Astrocyte (in vitro differentiated cells and primary cell): Measurements from ENCODE around the gene INPP4B. TPM values are rescaled to one million over a fixed set of nuclear protein-coding genes. Genes with fewer than 3 reads are reported as not detected.

Experiments used
- DNase-seq: peaks from one replicate; pipeline ENCODE4 v3.0.0-alpha.2; 2010; ENCODE audit warnings: low read depth
- FAIRE-seq: peaks from 2 replicates; lab custom pipeline; 2011; peaks lifted over from hg19 to GRCh38; lab: Jason Lieb, UNC
- H2AFZ ChIP-seq: 2 replicates; pipeline ENCODE4 v1.6.0; 2012; ENCODE audit warnings: low read depth, low read length, inconsistent platforms
- H3K27ac ChIP-seq: 2 replicates; pipeline ENCODE4 v1.5.1; 2011; ENCODE audit warnings: low read depth, low read length, inconsistent platforms
- H3K27me3 ChIP-seq: 2 replicates; pipeline ENCODE4 v1.6.0; 2011; ENCODE audit warnings: low read length, inconsistent platforms; ENCODE audit not compliant: insufficient read depth
- H3K36me3 ChIP-seq: 2 replicates; pipeline ENCODE4 v1.5.1; 2011; ENCODE audit warnings: low read length, inconsistent platforms; ENCODE audit not compliant: insufficient read depth
- H3K4me1 ChIP-seq: 2 replicates; pipeline ENCODE4 v1.5.1; 2011; ENCODE audit warnings: low read length, inconsistent platforms; ENCODE audit not compliant: insufficient read depth
- H3K4me2 ChIP-seq: 2 replicates; pipeline ENCODE4 v1.6.0; 2012; ENCODE audit warnings: low read length, inconsistent platforms
- H3K4me3 ChIP-seq: 2 replicates; pipeline ENCODE4 v1.5.1; 2011; ENCODE audit warnings: low read depth, mild to moderate bottlenecking, low read length, inconsistent platforms; ENCODE audit not compliant: insufficient read depth
- H3K79me2 ChIP-seq: 2 replicates; pipeline ENCODE4 v1.6.0; 2012; ENCODE audit warnings: mild to moderate bottlenecking, low read length, inconsistent platforms; ENCODE audit not compliant: insufficient read depth
- H3K9ac ChIP-seq: 2 replicates; pipeline ENCODE4 v1.6.0; 2012; ENCODE audit warnings: mild to moderate bottlenecking, low read length, inconsistent platforms
- H3K9me3 ChIP-seq: 2 replicates; pipeline ENCODE4 v1.5.1; 2012; ENCODE audit warnings: low read depth, mild to moderate bottlenecking, low read length, inconsistent platforms; ENCODE audit not compliant: insufficient read depth
- H4K20me1 ChIP-seq: 2 replicates; pipeline ENCODE4 v1.6.0; 2012; ENCODE audit warnings: low read length, inconsistent platforms; ENCODE audit not compliant: insufficient read depth
- H3K27ac Mint-ChIP-seq: one replicate; pipeline ENCODE4 v1.8.0; 2021; ENCODE audit warnings: mild to moderate bottlenecking, mixed read lengths; ENCODE audit not compliant: unreplicated experiment
- H3K27me3 Mint-ChIP-seq: one replicate; pipeline ENCODE4 v1.8.0; 2021; ENCODE audit warnings: low read depth, mixed read lengths; ENCODE audit not compliant: unreplicated experiment
- H3K36me3 Mint-ChIP-seq: one replicate; pipeline ENCODE4 v1.8.0; 2021; ENCODE audit warnings: low read depth, mixed read lengths; ENCODE audit not compliant: unreplicated experiment
- H3K4me1 Mint-ChIP-seq: one replicate; pipeline ENCODE4 v1.8.0; 2021; ENCODE audit warnings: low read depth, mixed read lengths; ENCODE audit not compliant: unreplicated experiment
- H3K4me3 Mint-ChIP-seq: one replicate; pipeline ENCODE4 v1.8.0; 2021; ENCODE audit warnings: mild to moderate bottlenecking, moderate library complexity, mixed read lengths; ENCODE audit not compliant: unreplicated experiment
- H3K9me3 Mint-ChIP-seq: one replicate; pipeline ENCODE4 v1.8.0; 2021; ENCODE audit warnings: mild to moderate bottlenecking, mixed read lengths; ENCODE audit not compliant: unreplicated experiment
- EZH2 ChIP-seq: IDR thresholded peaks from 2 replicates; pipeline ENCODE4 v1.6.1; 2012; ENCODE audit warnings: mild to moderate bottlenecking, low read length, inconsistent platforms; ENCODE audit not compliant: insufficient read depth
- total RNA-seq: library from RNA; stranded (reverse); gene quantifications from 2 replicates; pipeline ENCODE4 v1.2.1, GENCODE V29; 2021
- TF ChIP-seq, protein P1 (sequence below): IDR thresholded peaks from 2 replicates; pipeline ENCODE4 v1.5.1; 2011; ENCODE audit warnings: low read depth, mild to moderate bottlenecking, inconsistent platforms, low read length, moderate library complexity; ENCODE audit not compliant: insufficient read depth

The INPP4B gene
- total RNA-seq, 1 donor from 2014 or later, result 2.8 TPM

DNA sequence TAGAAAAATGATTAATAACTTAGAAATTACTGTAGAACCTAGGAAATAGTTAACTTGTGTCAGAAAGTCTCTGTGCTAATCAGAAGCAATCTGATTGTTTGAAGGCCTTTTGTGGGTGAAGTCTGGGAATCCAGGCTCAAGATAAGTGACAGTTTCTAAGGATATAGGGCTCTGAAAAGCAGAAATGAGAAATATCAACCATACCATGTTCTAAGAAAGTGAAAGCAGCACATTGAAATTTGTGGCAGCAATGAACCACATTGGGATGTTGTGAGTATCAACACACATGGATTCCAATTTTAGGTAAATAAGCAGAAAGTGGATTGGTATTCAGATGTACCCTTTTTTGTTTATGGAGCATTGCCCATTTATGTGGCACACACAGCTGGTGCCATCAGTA is 745.2 kb downstream of the INPP4B start:
- Mint-ChIP-seq H3K27me3 (no peaks in the 10 kb centered on the region), H3K9me3 (peaks cover 2% of the 10 kb centered on the region), H3K4me1 (peaks cover 2% of the 10 kb centered on the region), H3K4me3 (no peak overlapping the region), H3K27ac (no peak overlapping the region), H3K36me3 (no peaks in the 10 kb centered on the region)
- Histone ChIP-seq H3K9me3 (no peaks in the 10 kb centered on the region), H3K4me2 (no peak overlapping the region), H2AFZ (no peak overlapping the region), H3K4me1 (peaks cover 8% of the 10 kb centered on the region), H3K36me3 (no peaks in the 10 kb centered on the region), H4K20me1 (no peaks in the 10 kb centered on the region), H3K79me2 (no peaks in the 10 kb centered on the region), H3K9ac (no peak overlapping the region), H3K4me3 (no peak overlapping the region), H3K27ac (no peak overlapping the region), H3K27me3 (no peaks in the 10 kb centered on the region)
- DNase-seq (no peak), FAIRE-seq (peak; percentile 78)
- TF ChIP-seq, protein P1, sequence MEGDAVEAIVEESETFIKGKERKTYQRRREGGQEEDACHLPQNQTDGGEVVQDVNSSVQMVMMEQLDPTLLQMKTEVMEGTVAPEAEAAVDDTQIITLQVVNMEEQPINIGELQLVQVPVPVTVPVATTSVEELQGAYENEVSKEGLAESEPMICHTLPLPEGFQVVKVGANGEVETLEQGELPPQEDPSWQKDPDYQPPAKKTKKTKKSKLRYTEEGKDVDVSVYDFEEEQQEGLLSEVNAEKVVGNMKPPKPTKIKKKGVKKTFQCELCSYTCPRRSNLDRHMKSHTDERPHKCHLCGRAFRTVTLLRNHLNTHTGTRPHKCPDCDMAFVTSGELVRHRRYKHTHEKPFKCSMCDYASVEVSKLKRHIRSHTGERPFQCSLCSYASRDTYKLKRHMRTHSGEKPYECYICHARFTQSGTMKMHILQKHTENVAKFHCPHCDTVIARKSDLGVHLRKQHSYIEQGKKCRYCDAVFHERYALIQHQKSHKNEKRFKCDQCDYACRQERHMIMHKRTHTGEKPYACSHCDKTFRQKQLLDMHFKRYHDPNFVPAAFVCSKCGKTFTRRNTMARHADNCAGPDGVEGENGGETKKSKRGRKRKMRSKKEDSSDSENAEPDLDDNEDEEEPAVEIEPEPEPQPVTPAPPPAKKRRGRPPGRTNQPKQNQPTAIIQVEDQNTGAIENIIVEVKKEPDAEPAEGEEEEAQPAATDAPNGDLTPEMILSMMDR, result no peak
- no peak for TF ChIP-seq EZH2

- TF ChIP-seq EZH2, result no peak
- TF ChIP-seq, protein P1, result no peak
- H3K4me1 ChIP-seq, result peaks cover 13% of the 10 kb centered on the region
- Mint-ChIP-seq H3K27me3 (no peaks in the 10 kb centered on the region), H3K9me3 (peaks cover 2% of the 10 kb centered on the region), H3K4me1 (peaks cover 2% of the 10 kb centered on the region), H3K36me3 (no peaks in the 10 kb centered on the region), H3K27ac (no peak overlapping the region), H3K4me3 (no peak overlapping the region)
- H3K36me3 ChIP-seq, result no peaks in the 10 kb centered on the region
- H3K27me3 ChIP-seq, result no peaks in the 10 kb centered on the region
- H3K4me2 ChIP-seq, result no peak overlapping the region
- H2AFZ ChIP-seq, result no peak overlapping the region
- no peak overlapping the region for H3K27ac ChIP-seq
- no peaks in the 10 kb centered on the region for H3K79me2 ChIP-seq
- no peaks in the 10 kb centered on the region for H4K20me1 ChIP-seq
- H3K9me3 ChIP-seq, result no peaks in the 10 kb centered on the region
- H3K9ac ChIP-seq, result no peak overlapping the region
- H3K4me3 ChIP-seq, result no peak overlapping the region
- FAIRE-seq, result no peak
- DNase-seq, result no peak
Observed at GRCh38 chr4:142098900-142099545, 747.1 kb downstream of the INPP4B start.

- no peak overlapping the region for H3K4me3 Mint-ChIP-seq
- no peak overlapping the region for H3K27ac Mint-ChIP-seq
- Histone ChIP-seq H4K20me1 (no peaks in the 10 kb centered on the region), H2AFZ (no peak overlapping the region), H3K27me3 (no peaks in the 10 kb centered on the region), H3K4me2 (no peak overlapping the region), H3K4me3 (no peak overlapping the region), H3K27ac (no peak overlapping the region), H3K4me1 (peaks cover 13% of the 10 kb centered on the region), H3K9me3 (no peaks in the 10 kb centered on the region), H3K9ac (no peak overlapping the region), H3K36me3 (no peaks in the 10 kb centered on the region), H3K79me2 (no peaks in the 10 kb centered on the region)
- no peaks in the 10 kb centered on the region for H3K27me3 Mint-ChIP-seq
- no peaks in the 10 kb centered on the region for H3K36me3 Mint-ChIP-seq
- no peak for DNase-seq
- no peak for TF ChIP-seq EZH2
- TF ChIP-seq, protein P1, result no peak
- FAIRE-seq, result no peak
- peaks cover 2% of the 10 kb centered on the region for H3K4me1 Mint-ChIP-seq
- H3K9me3 Mint-ChIP-seq, result peaks cover 2% of the 10 kb centered on the region
Observed at GRCh38 chr4:142098380-142098779, 747.7 kb downstream of the INPP4B start.
